Daoy (cell line): ENCODE results near the gene ILDR1. TPM values are rescaled to one million over a fixed set of nuclear protein-coding genes. Genes with fewer than 3 reads are reported as not detected.
"Not testable (repeated sequence)": the region's sequence is repeated elsewhere in the genome, so short reads cannot be mapped to it uniquely, and the experiment has no call there.

ENCODE experiments used
- DNase-seq: peaks from one replicate; pipeline ENCODE4 v3.0.0-alpha.2; 2015; ENCODE audit warnings: low read depth
- total RNA-seq: library from RNA; depleted of rRNA; stranded (reverse); fragments of >200 nt; shearing (Covaris generic); gene quantifications from 2 replicates; pipeline ENCODE4 v1.2.3, GENCODE V29; 2014; rRNA removed

The ILDR1 gene
- total RNA-seq: not detected in 2 replicates

- DNase-seq: no peak
Observed at GRCh38 chr3:122021811-122022401, at the start of gene ILDR1. Gene ILDR1 (minus strand): TSS chr3:122022247. CDS start chr3:122022077, 170 bp downstream.

- DNase-seq: no peak
Observed at GRCh38 chr3:122067588-122068240, 45.7 kb upstream of the ILDR1 start.

- no peak for DNase-seq
Observed at GRCh38 chr3:122067214-122067550, 45.1 kb upstream of the ILDR1 start.

GRCh38 chr3:122066331-122067213 is 44.5 kb upstream of the ILDR1 start:
- no peak for DNase-seq

- no peak for DNase-seq
Observed at GRCh38 chr3:122064326-122064725, 42.3 kb upstream of the ILDR1 start.

GRCh38 chr3:122063908-122064307 is 41.9 kb upstream of the ILDR1 start:
- DNase-seq: no peak

- DNase-seq: peak; percentile 57
Observed at GRCh38 chr3:122060040-122060698, 38.1 kb upstream of the ILDR1 start.

- no peak for DNase-seq
Observed at GRCh38 chr3:122058294-122058693, 36.2 kb upstream of the ILDR1 start.

- DNase-seq: no peak
Observed at GRCh38 chr3:122057671-122058070, 35.6 kb upstream of the ILDR1 start.

- no peak for DNase-seq
Observed at GRCh38 chr3:122055215-122055614, 33.2 kb upstream of the ILDR1 start, which contains the start of gene CD86. Gene CD86 (plus strand): TSS chr3:122055362. CDS start chr3:122055490, 128 bp downstream.

- no peak for DNase-seq
Observed at GRCh38 chr3:122052968-122053367, 30.9 kb upstream of the ILDR1 start.

GRCh38 chr3:122047773-122048172 is 25.7 kb upstream of the ILDR1 start:
- DNase-seq: not testable (repeated sequence)

GRCh38 chr3:122047296-122047695 is 25.2 kb upstream of the ILDR1 start:
- not testable (repeated sequence) for DNase-seq

- DNase-seq: no peak
Observed at GRCh38 chr3:122033023-122033422, 11.0 kb upstream of the ILDR1 start.

GRCh38 chr3:122032531-122032930 is 10.5 kb upstream of the ILDR1 start:
- DNase-seq: no peak

GRCh38 chr3:122031123-122031468 is 9.0 kb upstream of the ILDR1 start:
- DNase-seq: no peak

GRCh38 chr3:122030381-122031122 is 8.5 kb upstream of the ILDR1 start:
- DNase-seq: peak; percentile 23

- no peak for DNase-seq
Observed at GRCh38 chr3:122025296-122025695, 3.2 kb upstream of the ILDR1 start.

GRCh38 chr3:122024800-122025199 is 2.8 kb upstream of the ILDR1 start:
- no peak for DNase-seq

GRCh38 chr3:122023335-122023910 is 1.4 kb upstream of the ILDR1 start:
- no peak for DNase-seq

GRCh38 chr3:122021037-122021436 is 1.0 kb downstream of the ILDR1 start:
- no peak for DNase-seq
